ENCODE measurements around the gene TGIF2LY. TPM values are rescaled to one million over a fixed set of nuclear protein-coding genes. Genes with fewer than 3 reads are reported as not detected.
"Not testable (repeated sequence)": the region's sequence is repeated elsewhere in the genome, so short reads cannot be mapped to it uniquely, and the experiment has no call there.

Gene TGIF2LY
- total RNA-seq (not detected), polyA plus RNA-seq (not detected)
- long read RNA-seq, donor 1 = 0 reads
- long read RNA-seq, donor 2 = 0 reads
- long read RNA-seq, donor 3 = 0 reads
- long read RNA-seq, donor 4 = 0 reads
- long read RNA-seq, donor 5 = 0 reads
- long read RNA-seq, donor 6 = 0 reads
- long read RNA-seq, donor 7 = 0 reads
- long read RNA-seq, donor 8 = 0 reads
- long read RNA-seq, donor 9 = 0 reads
- long read RNA-seq, donor 10 = 0 reads

GRCh38 chrY:3578767-3579166 is at the start of gene TGIF2LY:
Gene TGIF2LY, plus strand, starts transcription at chrY:3579067. Its CDS starts 178 bp downstream, at chrY:3579245.
- intact Hi-C loops (cut with DNase I; ENCODE audit: low total_unique reads); H3K4me3 ChIP-seq; H3K36me3 ChIP-seq; H3K4me1 ChIP-seq; H3K27ac ChIP-seq; H3K27me3 ChIP-seq; H3K9me3 ChIP-seq; DNase-seq: not testable (repeated sequence)
- WGBS, 5 donors = 67 to 72% (median 70%) methylated on average over 9 of the region's 9 CpGs; no CpG with 5 or more reads in 2 of the 5 donors

Small RNA genes within 50 kb of the gene (small RNA-seq; reads per million reads assigned to genes)
- 0 reads per million in 4 donors for gene PRRC2CP1

Data from stomach (tissue), 19 donors.